HCT116 (cell line): Measurements from ENCODE around the gene ZNHIT2. TPM values are rescaled to one million over a fixed set of nuclear protein-coding genes. Genes with fewer than 3 reads are reported as not detected.

Experiments used
- ATAC-seq: fragments of 200-7000 bp; cut with Tn5 transposase; 2 replicates; pipeline ENCODE4 v1.9.1; 2020; ENCODE audit warnings: mild to moderate bottlenecking, moderate library complexity
- BruUV-seq: library from RNA; stranded (reverse); fragments of 400-500 nt; replicated peaks from 2 replicates; lab custom pipeline; 2021; lab: Mats Ljungman, UMichigan
- CTCF ChIA-PET: fragments of 300-600 bp; sonication (Branson Sonifier 250); formaldehyde crosslinking; loops from one replicate; lab custom pipeline; 2021; ENCODE audit warnings: antibody characterized with exemption; lab: Charles Lee
- POLR2A ChIA-PET: fragments of 300-600, 350-600 bp; sonication (Branson Sonifier 250); formaldehyde crosslinking; loops from one replicate; lab custom pipeline; 2021; ENCODE audit warnings: antibody characterized with exemption; lab: Charles Lee
- RAD21 ChIA-PET, 2 experiments: fragments of 300-600 bp; sonication (Branson Sonifier 250); formaldehyde crosslinking; loops; one replicate each; lab custom pipeline; 2023; ENCODE audit warnings: low total read pairs in 2 of 2; ENCODE audit not compliant: uncharacterized antibody in 2 of 2, unreplicated experiment in 2 of 2, low non-redundant PET in 1 of 2; lab: Charles Lee
- DNase-seq: peaks from one replicate; pipeline ENCODE4 v3.0.0-alpha.2; 2010; ENCODE audit warnings: low read depth, low spot score
- H2AFZ ChIP-seq: fragments of 200-600 bp; shearing (Covaris generic), sonication (generic); 2 replicates; pipeline ENCODE4 v1.6.1; 2017; ENCODE audit warnings: low read depth, mixed run types, mixed read lengths, antibody characterized with exemption, low read length; ENCODE audit not compliant: poor library complexity, severe bottlenecking
- H3K27ac ChIP-seq: 2 replicates; pipeline ENCODE4 v1.5.1; 2012; ENCODE audit warnings: low read depth, low read length
- H3K27me3 ChIP-seq: fragments of 200-600 bp; sonication (generic); 2 replicates; pipeline ENCODE4 v1.6.1; 2016; ENCODE audit warnings: mixed run types, low read length, mixed read lengths; ENCODE audit not compliant: insufficient read depth
- H3K36me3 ChIP-seq, 2 experiments: fragments of 200-500 bp in 1 of 2; fragments of 200-600 bp in 1 of 2; sonication (Bioruptor generic) in 1 of 2; sonication (generic) in 1 of 2; 2 replicates each; pipeline versions ENCODE4 v1.5.1 to v1.6.1; 2014 to 2016; ENCODE audit warnings: low read length in 2 of 2, inconsistent platforms in 1 of 2, mixed read lengths in 1 of 2, mixed run types in 1 of 2; ENCODE audit not compliant: insufficient read depth in 2 of 2, control insufficient read depth in 1 of 2
- H3K4me1 ChIP-seq, 2 experiments: fragments of 200-600 bp in 1 of 2; sonication (generic) in 1 of 2; 2 replicates each; pipeline versions ENCODE4 v1.5.1 to v1.6.1; 2012 to 2017; ENCODE audit warnings: low read length in 2 of 2, inconsistent platforms in 1 of 2, mild to moderate bottlenecking in 1 of 2, mixed read lengths in 1 of 2, mixed run types in 1 of 2, moderate library complexity in 1 of 2; ENCODE audit not compliant: insufficient read depth in 2 of 2, control insufficient read depth in 1 of 2
- H3K4me2 ChIP-seq: fragments of 200-600 bp; sonication (generic); 2 replicates; pipeline ENCODE4 v1.6.1; 2017; ENCODE audit warnings: mixed run types, low read length, mixed read lengths
- H3K4me3 ChIP-seq, 2 experiments: fragments of 200-600 bp in 1 of 2; sonication (generic) in 1 of 2; replicated peaks in 1 of 2; 2 replicates each; pipeline ENCODE4 v1.5.1; 2011 to 2016; ENCODE audit warnings: low read length in 2 of 2, control low read depth in 1 of 2, low read depth in 1 of 2, mild to moderate bottlenecking in 1 of 2, mixed read lengths in 1 of 2, mixed run types in 1 of 2
- H3K79me2 ChIP-seq: fragments of 200-600 bp; sonication (generic); 2 replicates; pipeline ENCODE4 v1.6.1; 2017; ENCODE audit warnings: mild to moderate bottlenecking, mixed run types, low read length, moderate library complexity, mixed read lengths; ENCODE audit not compliant: insufficient read depth
- H3K9ac ChIP-seq: fragments of 200-600 bp; sonication (generic); 2 replicates; pipeline ENCODE4 v1.6.1; 2016; ENCODE audit warnings: low read length, mixed read lengths
- H3K9me2 ChIP-seq: fragments of 200-600 bp; sonication (generic), shearing (Covaris generic); 2 replicates; pipeline ENCODE4 v1.6.1; 2017; ENCODE audit warnings: mixed run types, mild to moderate bottlenecking, moderate library complexity; ENCODE audit not compliant: insufficient read depth
- H3K9me3 ChIP-seq, 2 experiments: fragments of 200-500 bp in 1 of 2; fragments of 200-600 bp in 1 of 2; sonication (Bioruptor generic) in 1 of 2; sonication (generic) in 1 of 2; 2 replicates each; pipeline ENCODE4 v1.6.1; 2014 to 2017; ENCODE audit warnings: low read length in 2 of 2, mixed read lengths in 2 of 2, inconsistent platforms in 1 of 2, low read depth in 1 of 2, mild to moderate bottlenecking in 1 of 2, mixed run types in 1 of 2, moderate library complexity in 1 of 2; ENCODE audit not compliant: control insufficient read depth in 1 of 2, insufficient read depth in 1 of 2
- H4K20me1 ChIP-seq: fragments of 200-600 bp; sonication (generic), shearing (Covaris generic); 2 replicates; pipeline ENCODE4 v1.6.1; 2017; ENCODE audit warnings: mixed run types, mild to moderate bottlenecking, moderate library complexity; ENCODE audit not compliant: insufficient read depth
- ATF3 ChIP-seq: IDR thresholded peaks from 2 replicates; pipeline ENCODE4 v1.6.1; 2012
- CBX3 ChIP-seq: IDR thresholded peaks from 2 replicates; pipeline ENCODE4 v1.6.1; 2012; ENCODE audit warnings: low read depth
- CEBPB ChIP-seq: IDR thresholded peaks from 2 replicates; pipeline ENCODE4 v1.6.1; 2012; ENCODE audit warnings: low read depth
- CTCF ChIP-seq, 3 experiments: fragments of 200-600 bp in 1 of 3; sonication (generic) in 1 of 3; IDR thresholded peaks in 2 of 3; conservative IDR thresholded peaks in 1 of 3; 2 replicates each; pipeline ENCODE4 v1.5.1; 2012 to 2017; ENCODE audit warnings: low read depth in 2 of 3, low read length in 2 of 3, antibody characterized with exemption in 1 of 3, borderline replicate concordance in 1 of 3, control low read depth in 1 of 3, mild to moderate bottlenecking in 1 of 3, mixed read lengths in 1 of 3, mixed run types in 1 of 3, moderate library complexity in 1 of 3; ENCODE audit not compliant: insufficient read depth in 1 of 3
- EZH2 ChIP-seq: fragments of 200-600 bp; sonication (generic); IDR thresholded peaks from 2 replicates; pipeline ENCODE4 v1.6.1; 2017; ENCODE audit warnings: antibody characterized with exemption, mixed run types
- EZH2phosphoT487 ChIP-seq: fragments of 200-600 bp; IDR thresholded peaks from 2 replicates; pipeline ENCODE4 v1.6.1; 2018; ENCODE audit warnings: antibody characterized with exemption, borderline replicate concordance
- FOSL1 ChIP-seq: IDR thresholded peaks from 2 replicates; pipeline ENCODE4 v1.6.1; 2012; ENCODE audit warnings: low read depth
- JUND ChIP-seq: IDR thresholded peaks from 2 replicates; pipeline ENCODE4 v1.6.1; 2012
- MAX ChIP-seq: IDR thresholded peaks from 2 replicates; pipeline ENCODE4 v1.6.1; 2012
- POLR2A ChIP-seq: IDR thresholded peaks from 2 replicates; pipeline ENCODE4 v1.7.0; 2011; ENCODE audit warnings: borderline replicate concordance; ENCODE audit not compliant: insufficient read depth, insufficient read length; ENCODE audit errors: extremely low read depth
- POLR2AphosphoS5 ChIP-seq: IDR thresholded peaks from 2 replicates; pipeline ENCODE4 v1.6.1; 2011; ENCODE audit warnings: mild to moderate bottlenecking, low read depth, low read length, moderate library complexity
- RAD21 ChIP-seq: IDR thresholded peaks from 2 replicates; pipeline ENCODE4 v1.6.1; 2012; ENCODE audit warnings: low read depth, mild to moderate bottlenecking
- REST ChIP-seq: IDR thresholded peaks from 2 replicates; pipeline ENCODE4 v1.6.1; 2012; ENCODE audit warnings: low read depth
- SRF ChIP-seq: IDR thresholded peaks from 2 replicates; pipeline ENCODE4 v1.6.1; 2012; ENCODE audit warnings: low read depth
- TCF7L2 ChIP-seq: IDR thresholded peaks from 2 replicates; pipeline ENCODE4 v1.7.0; 2011; ENCODE audit warnings: borderline replicate concordance, inconsistent platforms; ENCODE audit not compliant: insufficient read depth, insufficient read length; ENCODE audit errors: extremely low read depth
- YY1 ChIP-seq: IDR thresholded peaks from 2 replicates; pipeline ENCODE4 v1.6.1; 2011; ENCODE audit warnings: low read length, low read depth, moderate library complexity, mild to moderate bottlenecking; ENCODE audit not compliant: insufficient replicate concordance; ENCODE audit errors: extremely low read depth
- ZFX ChIP-seq: fragments of 450-650 bp; IDR thresholded peaks from 2 replicates; pipeline ENCODE4 v1.6.1; 2017
- intact Hi-C: fragments of 100-400 bp; cut with micrococcal nuclease; formaldehyde crosslinking; loops from 2 replicates; pipeline ENCODE4 v1.10.0; 2022
- total RNA-seq: library from RNA; stranded (reverse); gene quantifications from one replicate; pipeline ENCODE4 v1.2.1, GENCODE V29; 2021; ENCODE audit not compliant: unreplicated experiment

Gene ZNHIT2
- total RNA-seq, 1 experiment from 2014 or later, result 18.8 TPM

- Histone ChIP-seq H3K27ac (peak overlapping the region; percentile 89), H3K9me3 (no peaks in the 10 kb centered on the region), H2AFZ (no peak overlapping the region), H3K27me3 (no peaks in the 10 kb centered on the region), H3K36me3 (peaks cover 10 to 18% of the 10 kb centered on the region in 2 experiments; a peak in 2 of 4 replicates), H4K20me1 (no peaks in the 10 kb centered on the region), H3K4me1 (peaks cover 9 to 28% of the 10 kb centered on the region in 2 experiments; a peak in 3 of 4 replicates), H3K79me2 (peaks cover 27% of the 10 kb centered on the region), H3K9me2 (no peaks in the 10 kb centered on the region), H3K9ac (peak overlapping the region; percentile 89), H3K4me3 (peak overlapping the region; percentile 81 to 98), H3K4me2 (peak overlapping the region; percentile 95)
- CTCF ChIA-PET, result interaction anchor here (1.2 to 2.6 kb wide), 5 partner anchors 18 to 45 kb away, joined by 3 to 9 read pairs (median 6); partner anchors contain the start of genes TM7SF2 and ZNHIT2
- POLR2A ChIA-PET, result interaction anchor here (0.8 to 4.1 kb wide), 14 partner anchors 9 to 332 kb away, joined by 3 to 52 read pairs (median 4); partner anchors contain the start of genes CAPN1, FAU, MRPL49 and SPDYC
- intact Hi-C loops, result loop anchor here (2.0 kb wide), 1 partner anchor 45 kb away; the partner anchor contains the start of gene CAPN1
- TF ChIP-seq REST, result no peak
- no peak for TF ChIP-seq YY1
- no peak for TF ChIP-seq EZH2phosphoT487
- TF ChIP-seq CTCF (IDR thresholded peaks at IDR 0.05 in 2 of 3, conservative IDR thresholded peaks at IDR 0.05 in 1 of 3; ENCODE audit: borderline replicate concordance in 1 of 3, insufficient read depth in 1 of 3, low read depth in 2 of 3, low read length in 2 of 3), result no peak
- TF ChIP-seq CEBPB, result no peak
- TF ChIP-seq POLR2AphosphoS5, result no peak
- no peak for TF ChIP-seq CBX3
- no peak for TF ChIP-seq ATF3
- no peak for TF ChIP-seq JUND
- TF ChIP-seq FOSL1, result no peak
- no peak for TF ChIP-seq MAX
- TF ChIP-seq POLR2A, result no peak
- no peak for TF ChIP-seq RAD21
- TF ChIP-seq ZFX, result no peak
- TF ChIP-seq SRF, result no peak
- TF ChIP-seq TCF7L2, result no peak
- no peak for TF ChIP-seq EZH2
- ATAC-seq (no peak), DNase-seq (no peak)
- RAD21 ChIA-PET, result interaction anchor here (0.6 to 1.1 kb wide), 3 partner anchors 13 to 46 kb away, joined by 3 to 4 read pairs (median 3); partner anchors contain the start of genes CAPN1 (in 1 of the 2), FAU (in 1 of the 2) and MRPL49 (in 1 of the 2)
- BruUV-seq, result no TSS peak
Observed at GRCh38 chr11:65135633-65136145, 18.2 kb upstream of the ZNHIT2 start.
